Measurements from ENCODE around the gene NUB1.

The NUB1 gene

GRCh38 chr7:151386301-151387160 lies 44.9 kb downstream of the NUB1 start:
- no peak for TF ChIP-seq CTCF (IDR thresholded peaks at IDR 0.05; ENCODE audit: low read length)
- TF ChIP-seq EZH2 (IDR thresholded peaks at IDR 0.05; ENCODE audit: borderline replicate concordance, low read length), result no peak
- Histone ChIP-seq H3K9ac (ENCODE audit: low read length) (no peak overlapping the region), H3F3A (ENCODE audit: insufficient read depth, low read length) (no peaks in the 10 kb centered on the region), H4K20me1 (ENCODE audit: insufficient read depth, low read length) (no peaks in the 10 kb centered on the region), H2AFZ (ENCODE audit: low read length) (no peak overlapping the region), H3K79me2 (ENCODE audit: insufficient read depth, low read length) (no peaks in the 10 kb centered on the region), H3K4me1 (ENCODE audit: insufficient read depth, low read length, severe bottlenecking) (no peaks in the 10 kb centered on the region), H3K4me3 (ENCODE audit: low read depth, low read length, poor library complexity, severe bottlenecking) (no peak overlapping the region), H3K36me3 (ENCODE audit: insufficient read depth, low read length) (no peaks in the 10 kb centered on the region), H3K4me2 (ENCODE audit: low read length) (no peak overlapping the region), H3K27ac (ENCODE audit: low read depth, low read length, poor library complexity, severe bottlenecking) (no peak overlapping the region), H3K9me3 (ENCODE audit: low read length) (no peaks in the 10 kb centered on the region), H3K27me3 (ENCODE audit: insufficient read depth, low read length) (peaks cover 19% of the 10 kb centered on the region), H3K9me2 (ENCODE audit: low read depth, low read length) (no peaks in the 10 kb centered on the region)

- Histone ChIP-seq H3K4me3 (ENCODE audit: low read depth, low read length, poor library complexity, severe bottlenecking) (no peak overlapping the region), H3K36me3 (ENCODE audit: insufficient read depth, low read length) (no peaks in the 10 kb centered on the region), H3K9ac (ENCODE audit: low read length) (no peak overlapping the region), H3K79me2 (ENCODE audit: insufficient read depth, low read length) (no peaks in the 10 kb centered on the region), H3K4me1 (ENCODE audit: insufficient read depth, low read length, severe bottlenecking) (no peaks in the 10 kb centered on the region), H3K9me2 (ENCODE audit: low read depth, low read length) (no peaks in the 10 kb centered on the region), H3K4me2 (ENCODE audit: low read length) (no peak overlapping the region), H3K9me3 (ENCODE audit: low read length) (no peaks in the 10 kb centered on the region), H3K27ac (ENCODE audit: low read depth, low read length, poor library complexity, severe bottlenecking) (no peak overlapping the region), H4K20me1 (ENCODE audit: insufficient read depth, low read length) (no peaks in the 10 kb centered on the region), H3F3A (ENCODE audit: insufficient read depth, low read length) (no peaks in the 10 kb centered on the region), H3K27me3 (ENCODE audit: insufficient read depth, low read length) (peaks cover 19% of the 10 kb centered on the region), H2AFZ (ENCODE audit: low read length) (no peak overlapping the region)
- TF ChIP-seq EZH2 (IDR thresholded peaks at IDR 0.05; ENCODE audit: borderline replicate concordance, low read length), result no peak
- no peak for TF ChIP-seq CTCF (IDR thresholded peaks at IDR 0.05; ENCODE audit: low read length)
Observed at GRCh38 chr7:151387161-151388006, 45.8 kb downstream of the NUB1 start.

GRCh38 chr7:151388007-151388297 lies 46.3 kb downstream of the NUB1 start:
- TF ChIP-seq EZH2 (IDR thresholded peaks at IDR 0.05; ENCODE audit: borderline replicate concordance, low read length), result no peak
- TF ChIP-seq CTCF (IDR thresholded peaks at IDR 0.05; ENCODE audit: low read length), result no peak
- Histone ChIP-seq H3K9me2 (ENCODE audit: low read depth, low read length) (no peaks in the 10 kb centered on the region), H3K27me3 (ENCODE audit: insufficient read depth, low read length) (peaks cover 19% of the 10 kb centered on the region), H3K4me2 (ENCODE audit: low read length) (no peak overlapping the region), H3K4me3 (ENCODE audit: low read depth, low read length, poor library complexity, severe bottlenecking) (no peak overlapping the region), H3K9me3 (ENCODE audit: low read length) (no peaks in the 10 kb centered on the region), H3K9ac (ENCODE audit: low read length) (no peak overlapping the region), H3K27ac (ENCODE audit: low read depth, low read length, poor library complexity, severe bottlenecking) (no peak overlapping the region), H2AFZ (ENCODE audit: low read length) (no peak overlapping the region), H4K20me1 (ENCODE audit: insufficient read depth, low read length) (no peaks in the 10 kb centered on the region), H3K36me3 (ENCODE audit: insufficient read depth, low read length) (no peaks in the 10 kb centered on the region), H3K79me2 (ENCODE audit: insufficient read depth, low read length) (no peaks in the 10 kb centered on the region), H3K4me1 (ENCODE audit: insufficient read depth, low read length, severe bottlenecking) (no peaks in the 10 kb centered on the region), H3F3A (ENCODE audit: insufficient read depth, low read length) (no peaks in the 10 kb centered on the region)
